ENCODE data around the gene DPY30. TPM values are rescaled to one million over a fixed set of nuclear protein-coding genes. Genes with fewer than 3 reads are reported as not detected.

The DPY30 gene
- total and polyA plus RNA-seq, 5 donors, result 34.7 to 92.1 (median 45.7) TPM

Other genes with a start within 250 kb of the DPY30 start
- gene MEMO1, start 28.8 kb downstream of the DPY30 start, total RNA-seq, result 10 to 100 TPM; 33.0 to 39.7 (median 37.0) TPM
- 37.0 TPM for gene MEMO1, start 28.8 kb downstream of the DPY30 start, polyA plus RNA-seq
- gene SPAST, start 23.8 kb upstream of the DPY30 start, total RNA-seq, result 1 to 10 TPM; 8.1 to 9.1 (median 8.6) TPM
- gene SPAST, start 23.8 kb upstream of the DPY30 start, polyA plus RNA-seq, result 2.4 TPM
- 10 to 100 TPM; 14.8 to 20.8 (median 16.0) TPM for gene SLC30A6, start 126.1 kb upstream of the DPY30 start, total RNA-seq
- 4.7 TPM for gene SLC30A6, start 126.1 kb upstream of the DPY30 start, polyA plus RNA-seq
- gene NLRC4, start 225.1 kb upstream of the DPY30 start, total RNA-seq, result 1 to 10 TPM; 1.3 to 1.9 (median 1.7) TPM
- gene NLRC4, start 225.1 kb upstream of the DPY30 start, polyA plus RNA-seq, result 0.41 TPM
- 10 to 100 TPM; 52.6 to 60.8 (median 53.3) TPM for gene YIPF4, start 238.1 kb upstream of the DPY30 start, total RNA-seq
- gene YIPF4, start 238.1 kb upstream of the DPY30 start, polyA plus RNA-seq, result 30.8 TPM

All from right cardiac atrium (tissue), 5 donors.